ENCODE data around the gene GPS2.
A peak's percentile ranks its signal among the peaks of the same experiment; 100 is the strongest.

GPS2 gene

DNA sequence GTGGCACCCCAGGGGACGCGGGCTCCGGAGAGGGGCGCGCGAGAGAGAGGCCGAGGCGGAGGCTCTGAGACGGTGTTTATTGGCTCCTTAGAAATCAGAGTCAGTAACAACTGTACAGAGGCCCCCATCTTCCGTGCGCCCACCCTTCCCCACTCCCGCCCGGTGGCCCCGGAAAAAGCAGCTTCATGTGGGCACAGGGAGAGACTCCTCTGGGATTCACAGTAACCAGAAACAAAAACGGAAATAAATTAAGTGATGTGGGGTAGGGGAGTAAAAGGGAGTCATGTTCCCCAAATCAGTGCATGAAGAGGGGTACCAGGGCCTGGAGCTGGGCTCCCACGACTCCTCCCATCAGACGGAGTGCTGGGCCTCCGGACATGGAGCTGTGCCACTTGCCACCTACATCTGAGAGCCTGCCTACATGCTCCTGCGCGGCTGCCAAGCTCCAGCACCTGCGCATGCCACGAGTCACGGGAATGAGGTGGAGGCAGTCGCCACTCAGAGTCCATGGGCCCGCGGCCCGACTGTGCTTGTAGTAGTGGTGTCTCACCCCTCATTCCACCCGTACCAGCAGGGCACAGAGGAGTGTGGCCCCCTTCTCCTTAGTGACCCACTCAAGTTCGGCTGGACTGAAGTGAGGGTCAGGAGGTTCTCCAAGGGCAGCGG, 543 bp upstream of the GPS2 start:
- DNase-seq: no peak

DNA sequence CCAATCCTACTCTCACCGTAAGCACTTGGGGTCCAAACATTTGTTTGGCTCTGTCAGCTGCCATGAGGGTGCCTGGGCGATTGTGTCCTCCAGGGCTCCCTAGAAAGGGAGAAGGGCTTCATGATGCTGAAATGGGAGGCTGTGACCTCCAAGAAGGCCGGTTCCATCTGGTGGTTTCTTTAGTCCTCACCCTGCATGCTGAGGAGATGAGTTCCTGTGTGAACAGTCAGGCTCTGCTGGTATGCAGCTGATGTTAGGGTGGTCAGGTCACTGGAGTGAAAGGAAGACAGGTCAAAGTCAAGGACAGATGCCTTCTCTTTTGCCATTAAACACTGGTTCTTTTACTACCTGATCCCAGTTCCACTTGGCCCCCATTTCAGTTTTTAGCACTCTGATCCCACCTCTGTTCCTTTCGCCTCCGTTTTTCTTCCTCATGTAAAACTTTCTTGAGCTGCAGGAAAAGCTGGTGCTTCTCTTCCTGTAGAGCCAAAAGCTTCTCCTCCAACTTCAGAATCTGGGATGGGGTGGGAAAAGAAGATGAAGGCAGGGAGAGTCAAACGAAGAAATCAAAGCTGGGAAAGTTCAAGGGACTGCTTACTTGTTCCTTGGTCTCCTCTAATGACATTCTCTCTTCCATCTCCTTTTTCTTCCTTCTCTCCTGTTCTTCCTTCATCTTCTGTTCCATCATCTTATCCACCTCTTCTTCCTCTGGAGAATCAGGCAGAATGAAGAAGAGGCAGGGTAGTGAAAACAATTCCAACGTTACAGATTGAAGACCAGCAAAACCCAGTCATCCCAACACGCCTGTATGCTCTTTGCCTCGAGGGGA, 1.1 kb downstream of the GPS2 start:
- DNase-seq: peak; percentile 22

DNA sequence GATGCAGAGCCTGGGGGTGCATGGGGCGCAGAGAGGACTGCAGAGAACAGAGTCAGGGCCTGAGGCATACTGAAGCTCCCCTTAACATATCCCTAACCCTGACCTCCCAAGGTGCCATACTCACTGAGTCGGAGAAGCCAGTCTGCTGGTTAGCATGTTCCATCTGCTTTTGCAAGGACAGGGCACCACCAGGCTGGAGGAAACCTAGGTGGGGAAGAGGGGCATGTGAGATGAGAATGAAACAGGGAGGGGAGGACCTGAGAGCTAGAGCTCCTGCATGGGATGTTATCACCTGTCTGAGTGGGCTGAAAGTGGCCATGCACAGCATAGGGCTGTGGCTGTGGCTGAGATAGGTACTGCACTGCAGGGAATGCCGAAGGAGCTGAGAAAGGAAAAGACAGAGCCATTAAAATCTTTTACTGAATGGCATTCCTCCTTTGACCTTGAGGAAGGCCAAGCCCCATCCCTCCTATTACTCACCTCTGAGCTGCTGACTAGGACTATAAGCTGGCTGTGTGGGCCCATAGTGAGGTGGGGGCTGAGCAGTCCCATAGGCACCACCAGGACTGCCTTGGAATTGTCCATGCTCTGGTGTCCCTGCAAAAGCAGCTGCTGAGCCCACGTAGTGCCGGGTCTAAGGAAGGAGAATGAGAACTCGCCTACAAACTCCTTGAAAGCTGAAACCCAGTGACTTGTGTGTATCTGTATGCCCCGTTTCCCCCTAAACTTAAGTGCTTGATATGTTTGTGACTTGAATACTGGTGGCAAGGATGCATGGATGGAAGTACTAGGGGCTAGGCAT, 1.9 kb downstream of the GPS2 start:
- peak; percentile 47 for DNase-seq

DNA sequence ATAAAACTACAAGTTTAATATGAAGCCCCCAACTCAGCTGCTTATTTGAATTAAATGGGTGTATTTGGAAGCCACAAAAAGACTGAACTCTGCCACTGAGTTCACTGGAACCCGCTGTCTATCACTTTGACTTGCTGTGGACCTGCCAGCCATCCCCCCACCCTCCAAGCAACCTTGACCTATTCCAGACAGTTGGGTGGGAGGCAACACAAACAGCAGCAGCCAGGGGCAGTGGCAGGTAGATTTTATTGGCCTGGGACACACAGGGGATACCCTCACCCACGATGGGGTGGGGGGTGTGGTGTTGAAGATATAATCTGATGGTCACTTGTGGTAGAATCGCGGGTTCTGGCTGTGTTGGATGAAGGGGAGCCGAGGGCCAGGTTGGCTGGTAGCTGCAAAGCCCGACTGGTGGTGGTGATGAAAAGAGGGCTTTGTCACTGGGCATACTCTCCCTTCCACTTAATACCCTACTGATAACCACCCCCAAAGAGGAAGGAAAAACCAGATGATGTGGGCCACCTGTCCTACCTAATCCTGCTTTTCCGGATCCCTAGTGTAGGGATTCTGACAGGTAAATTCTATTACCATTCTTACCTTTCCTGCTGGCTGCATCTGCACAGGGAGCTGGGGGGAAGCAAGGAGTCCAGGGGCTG, 2.6 kb downstream of the GPS2 start:
- DNase-seq: no peak

DNA sequence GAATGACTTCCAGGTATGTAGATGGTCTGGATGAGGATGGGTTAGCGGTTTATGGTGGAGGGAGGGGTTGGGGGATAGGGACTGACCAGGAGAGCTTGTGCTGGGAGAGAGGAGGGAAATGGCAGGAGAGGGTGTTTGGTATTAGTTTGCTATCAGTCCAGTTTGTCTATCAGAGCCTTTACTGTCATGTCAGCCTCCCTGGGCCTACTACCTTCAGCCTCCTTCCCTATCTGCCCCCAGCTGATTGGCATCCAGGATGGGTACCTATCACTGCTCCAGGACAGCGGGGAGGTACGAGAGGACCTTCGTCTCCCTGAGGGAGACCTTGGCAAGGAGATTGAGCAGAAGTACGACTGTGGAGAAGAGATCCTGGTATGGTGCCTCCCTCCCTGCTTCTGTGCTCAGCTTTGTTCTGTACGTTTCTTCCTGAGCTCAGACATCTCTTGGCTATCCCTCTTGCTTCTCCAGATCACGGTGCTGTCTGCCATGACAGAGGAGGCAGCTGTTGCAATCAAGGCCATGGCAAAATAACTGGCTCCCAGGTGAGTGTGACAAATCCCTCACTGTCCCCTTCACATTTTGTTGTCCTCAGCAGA, 4.0 kb downstream of the GPS2 start:
- no peak for DNase-seq

DNA sequence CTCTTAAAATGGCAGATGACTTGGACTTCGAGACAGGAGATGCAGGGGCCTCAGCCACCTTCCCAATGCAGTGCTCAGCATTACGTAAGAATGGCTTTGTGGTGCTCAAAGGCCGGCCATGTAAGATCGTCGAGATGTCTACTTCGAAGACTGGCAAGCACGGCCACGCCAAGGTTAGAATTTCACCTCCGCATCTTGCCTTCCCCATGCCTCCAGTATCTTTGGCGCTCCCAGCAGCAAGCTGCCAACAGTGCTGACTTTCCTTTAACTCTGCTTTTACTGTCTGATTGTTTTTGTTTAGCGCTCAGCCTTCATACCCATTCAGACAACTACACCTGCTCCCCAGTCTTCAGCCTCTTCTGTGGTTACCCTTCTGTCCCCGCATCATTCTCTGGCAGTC, 5.5 kb downstream of the GPS2 start:
- no peak for DNase-seq

DNA sequence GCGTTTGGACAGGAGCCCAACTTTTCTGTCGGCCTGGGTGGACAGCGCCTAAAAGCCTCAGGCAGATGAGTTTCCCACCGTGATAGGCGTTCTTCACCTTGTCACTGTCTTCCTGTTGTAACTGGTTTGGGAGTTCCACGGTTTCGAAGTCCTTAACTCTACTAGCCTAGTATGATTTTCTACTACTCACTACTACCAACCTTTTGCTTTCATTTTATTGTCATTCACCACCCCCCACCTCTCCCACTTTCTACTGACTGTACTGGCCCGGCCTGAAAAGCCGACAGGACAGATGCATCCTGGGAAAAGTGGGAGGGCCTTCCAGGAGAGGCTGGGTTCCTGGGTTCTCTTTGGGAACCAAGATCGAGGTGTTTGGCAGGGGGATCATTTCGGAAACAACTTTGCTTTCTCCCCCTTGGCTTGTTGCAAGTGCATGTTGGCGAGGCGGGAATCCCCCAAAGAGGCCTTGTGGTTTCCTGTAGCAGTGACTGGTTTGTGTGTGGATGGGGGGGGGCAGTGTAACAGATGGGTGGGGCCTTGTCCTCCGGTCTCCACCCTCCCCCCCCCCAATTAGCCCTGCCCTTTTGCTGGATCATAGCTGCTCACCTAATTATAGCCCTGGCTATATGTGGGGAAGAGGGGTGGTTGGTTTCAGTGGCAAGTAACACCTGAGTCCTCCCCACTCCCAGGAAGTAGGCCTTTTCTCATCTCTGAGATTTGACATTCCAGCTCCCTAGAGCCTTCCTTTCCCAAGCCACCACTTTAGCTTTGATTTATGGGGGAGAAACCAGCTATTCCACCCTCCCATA, 6.3 kb downstream of the GPS2 start:
- peak; percentile 92 for DNase-seq

DNA sequence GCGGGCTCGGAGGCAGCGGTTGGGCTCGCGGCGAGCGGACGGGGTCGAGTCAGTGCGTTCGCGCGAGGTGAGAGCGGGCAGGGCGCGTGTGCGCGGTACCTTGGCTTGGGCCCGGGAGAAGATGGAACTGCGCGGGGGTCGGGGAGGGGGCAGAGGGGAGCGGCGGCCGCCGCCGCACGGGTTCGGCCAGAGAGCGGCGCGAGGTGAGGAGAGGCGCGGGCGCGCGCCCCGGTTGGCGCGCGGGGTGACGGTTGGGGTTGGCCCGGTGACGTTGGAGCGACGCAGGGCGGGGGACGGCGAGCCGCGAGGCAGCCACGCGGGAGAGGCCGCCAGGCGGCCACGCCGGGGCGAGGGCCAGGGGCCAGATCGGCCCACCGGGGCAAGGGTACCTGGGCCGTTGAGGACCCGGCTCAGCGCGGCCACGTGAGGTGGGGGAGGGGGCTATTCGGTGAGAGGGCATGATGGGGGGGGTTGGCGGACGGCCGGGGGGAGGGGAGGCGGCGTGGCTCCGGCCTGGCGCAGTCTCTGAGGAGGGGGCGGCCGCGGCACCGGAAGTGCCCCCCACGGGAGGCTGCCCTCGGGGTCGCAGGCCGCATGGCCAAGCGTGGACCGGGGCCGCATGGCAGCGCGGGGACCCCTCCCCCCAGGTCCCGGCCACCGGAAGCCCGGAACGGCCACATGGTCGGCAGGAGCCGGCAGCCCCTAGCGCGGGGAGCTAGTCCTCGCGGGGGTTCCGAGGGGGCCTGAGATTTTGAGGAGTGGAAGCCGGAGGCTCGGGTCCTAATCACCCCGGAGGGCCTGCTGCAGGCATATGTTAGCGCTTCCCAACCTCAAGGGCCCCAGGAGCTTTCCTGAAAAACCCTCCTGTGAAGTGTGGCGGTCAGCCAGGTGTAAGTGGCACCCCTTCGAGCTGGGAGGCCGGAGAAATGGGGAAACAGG, 7.2 kb downstream of the GPS2 start:
- DNase-seq: peak; percentile 55

DNA sequence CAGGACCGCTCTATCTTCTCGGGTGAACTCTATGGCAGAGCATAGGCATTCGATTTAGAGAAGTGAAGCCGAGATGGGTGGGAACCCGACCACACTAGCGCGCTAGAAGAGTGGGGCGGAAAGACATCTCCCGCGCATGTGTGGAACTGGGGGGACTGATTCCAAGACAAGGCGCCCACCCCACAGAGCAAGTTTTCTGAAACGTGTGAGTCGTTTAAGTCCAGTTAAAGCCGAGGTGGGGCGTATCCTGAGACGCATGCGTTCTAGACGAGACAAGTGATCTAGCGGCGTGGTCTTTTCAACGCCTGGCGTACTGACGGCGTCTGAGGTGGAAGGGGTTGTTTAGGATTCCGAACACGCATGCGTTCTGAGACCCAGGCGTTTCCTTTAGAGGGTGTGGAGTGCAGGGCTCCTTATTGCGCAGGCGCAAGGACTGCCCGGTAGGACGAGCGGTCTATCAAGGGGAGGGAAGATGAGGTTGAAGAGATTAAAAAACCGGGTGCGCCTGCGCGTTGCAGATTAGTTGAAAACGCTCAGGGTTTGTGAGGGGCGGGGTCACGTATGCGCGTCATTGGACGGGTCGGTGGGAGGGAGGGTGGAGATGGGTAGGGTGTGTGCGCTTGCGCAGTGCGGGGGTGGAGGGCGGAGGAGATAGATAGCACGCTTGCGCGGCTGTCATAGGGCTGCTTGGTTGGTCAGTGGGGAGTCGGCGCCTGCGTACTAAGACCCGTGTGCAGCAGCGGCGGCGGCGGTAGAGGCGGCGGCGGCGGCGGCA, 8.1 kb downstream of the GPS2 start, which contains the start of gene EIF5A:
Gene EIF5A, plus strand, starts transcription at position 718 of the 775 bp plus-strand sequence. CDS start 2,008 bp downstream, outside the sequence.
- DNase-seq: peak; percentile 100

DNA sequence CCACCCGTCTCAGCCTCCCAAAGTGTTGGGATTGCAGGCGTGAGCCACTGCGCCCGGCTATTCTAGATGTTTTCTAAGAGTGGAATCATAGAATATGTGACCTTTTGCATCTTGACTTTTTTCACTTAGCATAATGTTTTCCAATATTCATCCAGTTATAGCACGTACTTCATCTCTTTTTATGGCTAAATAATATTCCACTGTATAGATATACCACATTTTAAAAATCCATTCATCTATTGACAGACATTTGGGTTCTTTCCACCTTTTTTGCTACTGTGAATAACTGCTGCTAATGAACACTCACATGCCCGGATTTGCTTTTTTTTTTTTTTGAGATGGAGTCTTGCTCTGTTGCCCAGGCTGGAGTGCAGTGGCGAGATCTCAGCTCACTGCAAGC, 11.0 kb downstream of the GPS2 start:
- DNase-seq: no peak

DNA sequence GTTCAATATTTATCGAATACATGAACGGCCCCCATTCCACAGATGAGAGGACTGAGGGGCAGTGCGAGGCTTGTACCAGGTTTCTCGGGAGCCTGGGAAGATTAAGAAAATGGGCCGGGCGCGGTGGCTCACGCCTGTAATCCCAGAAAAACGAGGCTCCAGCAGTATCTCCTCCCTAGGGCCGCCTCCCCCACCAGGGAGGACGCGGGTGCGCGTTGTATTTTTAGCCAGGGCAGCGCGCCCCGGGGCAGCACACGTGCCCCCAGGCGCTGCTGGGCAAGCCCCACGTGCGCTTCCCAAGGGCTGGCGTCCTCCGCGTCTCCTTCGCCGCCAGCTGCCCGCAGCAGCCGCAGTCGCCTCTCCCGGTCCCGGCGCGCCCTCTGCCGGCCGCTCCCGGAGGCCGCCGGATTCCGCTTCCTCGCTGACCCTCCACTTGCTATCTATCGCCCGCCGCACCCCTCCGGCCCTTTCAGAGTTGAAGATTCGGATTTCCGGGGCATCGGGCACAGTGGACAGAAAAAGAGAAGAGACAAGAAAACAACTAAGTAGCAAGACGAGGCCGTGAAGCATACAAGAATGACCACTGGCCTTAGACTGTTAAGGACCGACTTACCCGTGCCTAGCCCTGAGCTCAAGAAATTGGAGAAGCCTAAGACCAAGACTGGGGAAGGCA, 18.8 kb downstream of the GPS2 start:
- DNase-seq: peak; percentile 83

DNA sequence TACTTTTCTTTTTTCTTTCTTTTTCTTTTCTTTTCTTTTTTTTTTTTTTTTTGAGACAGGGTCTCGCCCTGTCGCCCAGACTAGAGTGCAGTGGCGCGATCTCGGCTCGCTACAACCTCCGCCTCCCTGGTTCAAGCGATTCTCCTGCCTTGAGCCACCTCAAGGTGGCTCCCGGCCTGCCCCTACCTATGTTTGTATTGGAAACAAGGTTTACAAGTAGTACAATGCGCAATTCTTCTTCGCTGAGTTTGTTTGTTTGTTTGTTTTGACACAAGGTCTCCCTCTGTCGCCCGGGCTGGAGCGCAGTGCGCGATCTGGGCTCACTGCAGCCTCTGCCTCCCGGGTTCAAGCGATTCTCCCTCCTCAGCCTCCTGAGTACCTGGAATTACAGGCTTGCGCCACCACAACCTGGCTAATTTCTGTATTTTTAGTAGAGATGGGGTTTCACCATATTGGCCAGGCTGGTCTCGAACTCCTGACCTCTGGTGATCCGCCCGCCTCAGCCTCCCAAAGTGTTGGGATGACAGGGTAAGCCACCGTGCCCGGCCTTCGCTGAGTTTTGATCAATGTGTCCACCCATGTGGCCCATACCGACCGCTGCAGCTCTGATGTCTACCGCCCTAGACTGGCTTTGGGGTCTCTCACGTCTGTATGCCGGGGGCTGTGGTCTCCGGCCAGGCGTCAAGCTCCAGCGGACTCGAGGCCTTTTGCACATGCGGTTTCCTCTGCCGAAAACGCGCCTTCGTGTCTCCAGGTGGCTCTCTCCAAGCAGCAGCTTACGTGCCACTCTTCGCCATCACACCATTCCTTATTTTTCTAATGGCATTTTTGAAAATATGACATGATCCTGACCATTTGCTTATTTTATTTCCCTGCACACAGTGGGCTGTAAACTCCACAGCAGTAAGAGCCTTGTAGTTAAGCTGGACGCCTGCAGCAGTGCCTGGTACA, 19.7 kb downstream of the GPS2 start:
- no peak for DNase-seq

DNA sequence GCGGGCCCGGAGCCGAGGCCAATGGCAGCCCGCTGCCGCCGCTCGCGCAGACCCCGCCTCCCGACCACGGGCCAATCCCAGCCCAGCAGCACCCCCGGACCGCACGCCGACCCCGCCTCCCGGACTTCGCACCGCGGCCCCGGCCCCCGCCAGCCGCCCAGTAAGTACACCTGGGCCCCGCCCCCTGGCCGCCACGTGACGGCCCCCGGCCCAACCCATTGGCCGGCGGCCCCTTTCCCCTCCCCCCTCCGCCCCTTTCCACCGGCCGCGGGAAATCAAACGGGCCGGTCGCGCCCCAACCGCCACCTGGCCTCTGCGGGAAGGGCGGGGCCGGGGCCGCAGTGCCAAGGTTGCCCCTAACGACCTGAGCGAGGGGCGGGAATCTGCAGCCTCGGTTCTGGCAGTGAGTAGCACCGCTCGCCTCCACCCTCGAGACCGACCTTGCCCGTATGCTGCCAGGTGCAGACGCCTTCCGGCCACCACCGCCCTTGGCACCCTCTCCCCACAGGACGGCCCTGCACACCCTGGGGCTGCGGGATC, 20.5 kb downstream of the GPS2 start, which contains the start of gene YBX2:
Gene YBX2, minus strand, starts transcription at position 26 of the 540 bp plus-strand sequence. CDS start 139 bp downstream, outside the sequence.
- DNase-seq: peak; percentile 72

DNA sequence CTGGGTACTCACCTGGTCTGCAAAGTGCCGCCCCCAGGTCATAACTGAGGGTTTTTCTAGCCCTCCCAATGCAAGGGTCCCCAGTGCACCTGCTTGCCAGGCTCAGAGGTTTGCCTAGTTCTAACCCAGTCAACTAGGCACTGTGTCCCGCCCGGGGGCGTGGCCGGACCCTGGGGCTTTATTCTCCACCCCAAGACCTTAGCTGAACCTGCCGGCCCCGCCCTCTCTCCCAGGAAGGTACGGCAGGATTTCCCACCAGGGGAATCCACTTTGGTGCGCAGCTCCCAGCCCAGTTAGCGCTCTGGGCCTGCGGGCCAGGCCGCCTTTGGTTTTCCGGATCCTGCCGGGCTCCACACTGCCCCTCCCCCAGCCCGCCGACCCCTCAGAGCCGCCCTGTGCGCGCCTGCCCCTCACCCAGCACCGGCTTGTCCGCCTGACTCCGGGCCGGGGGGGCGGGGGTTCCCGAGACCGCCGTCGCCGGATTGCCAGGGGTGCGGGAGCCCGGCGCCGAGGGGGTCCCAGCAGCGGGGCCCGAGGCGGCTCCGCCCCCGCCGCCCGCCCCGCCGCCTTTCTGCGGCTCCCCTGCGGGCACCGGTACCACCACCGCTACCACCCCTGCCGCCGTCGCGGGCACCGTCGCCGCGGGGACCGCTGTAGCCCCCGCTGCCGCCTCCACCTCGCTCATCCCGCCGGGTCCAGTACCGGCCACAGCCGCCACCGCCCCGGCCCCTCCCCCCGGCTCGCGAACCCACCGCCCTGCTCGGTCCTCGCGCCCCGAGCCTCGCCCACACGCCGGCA, 21.1 kb downstream of the GPS2 start:
- peak; percentile 72 for DNase-seq

DNA sequence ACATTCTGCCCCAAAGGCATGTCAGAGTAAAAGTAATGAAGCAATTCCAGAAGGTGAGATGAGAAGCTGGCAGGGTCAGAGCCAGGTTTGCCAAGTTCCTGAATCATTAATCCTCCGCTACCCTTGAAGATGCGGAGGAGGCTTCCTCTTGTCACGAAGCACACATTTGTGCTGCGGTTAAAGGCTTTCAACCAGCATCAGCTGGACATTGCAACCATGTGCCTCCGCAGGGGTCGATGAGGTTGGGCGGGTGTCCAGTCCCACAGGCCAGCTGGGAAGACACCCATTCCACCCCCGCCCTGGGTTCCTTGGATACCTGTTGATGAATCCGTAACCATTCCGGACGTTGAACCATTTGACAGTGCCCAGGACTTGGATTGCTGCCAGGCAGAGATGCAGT, 22.0 kb downstream of the GPS2 start:
- DNase-seq: no peak

DNA sequence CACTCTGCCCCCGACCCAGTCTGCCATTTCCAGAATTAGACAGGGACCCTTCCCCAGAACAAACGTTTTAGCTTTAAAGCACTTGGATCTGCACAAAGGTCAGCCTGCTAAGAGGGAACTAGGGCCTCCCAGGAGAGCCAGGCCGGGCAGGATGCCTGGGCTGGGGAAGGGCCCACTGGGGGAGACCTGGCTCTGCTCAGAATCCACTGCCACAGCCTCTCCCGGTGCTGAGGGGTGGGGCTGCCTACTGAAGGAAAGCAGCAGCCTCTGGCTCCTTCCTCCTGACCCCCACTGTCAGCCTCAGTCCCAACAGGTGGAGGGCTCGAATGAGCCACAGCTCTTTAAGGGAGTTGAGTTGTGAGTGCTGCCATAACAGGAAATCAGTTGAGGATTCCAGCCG, 22.4 kb downstream of the GPS2 start:
- no peak for DNase-seq

DNA sequence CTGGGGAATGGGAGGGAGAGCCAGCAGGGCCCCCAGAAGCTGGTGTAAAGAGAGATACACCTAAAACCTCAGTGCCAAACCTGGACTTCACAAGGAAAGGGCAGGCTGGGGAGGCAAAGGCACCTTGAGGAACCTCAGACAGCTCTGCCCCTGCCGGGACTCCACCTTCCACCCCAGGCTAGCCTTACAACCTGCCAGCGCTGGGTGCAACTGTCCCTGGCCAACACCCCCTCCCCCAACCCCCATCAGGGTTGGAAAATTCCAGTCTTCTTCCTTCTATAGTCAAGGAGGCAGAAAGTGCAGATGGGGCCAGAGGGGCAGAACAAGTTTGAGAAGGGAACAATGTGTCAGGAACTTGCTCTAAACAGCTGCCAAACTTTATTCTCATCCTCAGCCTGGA, 23.0 kb downstream of the GPS2 start:
- no peak for DNase-seq
